Adipocyte (in vitro differentiated cells): Measurements from ENCODE around the gene CD79B.

Experiments
- DNase-seq: peaks from one replicate; pipeline ENCODE4 v3.0.0-alpha.2; 2015; ENCODE audit warnings: low read depth
- H3K27me3 ChIP-seq: replicated peaks from 2 replicates; pipeline ENCODE4 v1.7.0; 2013; ENCODE audit warnings: mild to moderate bottlenecking, low read length, moderate library complexity; ENCODE audit not compliant: control insufficient read depth, insufficient read depth
- H3K36me3 ChIP-seq: 2 replicates; pipeline ENCODE4 v1.7.0; 2013; ENCODE audit warnings: low read length, mild to moderate bottlenecking, moderate library complexity; ENCODE audit not compliant: control insufficient read depth, insufficient read depth, severe bottlenecking
- H3K4me1 ChIP-seq: 2 replicates; pipeline ENCODE4 v1.7.0; 2013; ENCODE audit warnings: mild to moderate bottlenecking, low read length, moderate library complexity; ENCODE audit not compliant: control insufficient read depth, insufficient read depth
- H3K4me3 ChIP-seq: 2 replicates; pipeline ENCODE4 v1.7.0; 2013; ENCODE audit warnings: mild to moderate bottlenecking, low read length, moderate library complexity
- H3K9ac ChIP-seq: 2 replicates; pipeline ENCODE4 v1.7.0; 2013; ENCODE audit warnings: mild to moderate bottlenecking, low read length, moderate library complexity
- H3K9me3 ChIP-seq: 2 replicates; pipeline ENCODE4 v1.7.0; 2013; ENCODE audit warnings: mild to moderate bottlenecking, low read length, moderate library complexity; ENCODE audit not compliant: control insufficient read depth

The CD79B gene

DNA sequence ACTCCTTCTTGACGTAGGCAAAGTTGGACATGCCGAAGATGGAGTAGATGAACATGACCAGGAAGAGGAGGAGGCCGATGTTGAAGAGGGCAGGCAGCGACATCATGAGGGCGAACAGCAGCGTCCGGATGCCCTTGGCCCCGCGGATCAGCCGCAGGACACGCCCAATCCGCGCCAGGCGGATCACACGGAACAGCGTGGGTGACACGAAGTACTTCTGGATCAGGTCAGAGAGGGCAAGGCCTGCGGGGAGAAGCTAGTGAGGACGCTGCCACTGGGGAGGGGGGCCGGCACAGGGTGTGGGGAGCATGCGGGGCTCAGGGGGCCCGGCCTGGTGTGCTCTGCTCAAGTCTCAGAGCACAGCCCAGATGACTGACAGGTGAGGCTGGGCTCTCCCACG lies 9.6 kb upstream of the CD79B start:
- peaks cover 9% of the 10 kb centered on the region for H3K36me3 ChIP-seq
- no peaks in the 10 kb centered on the region for H3K4me1 ChIP-seq
- H3K9me3 ChIP-seq, result no peaks in the 10 kb centered on the region
- peaks cover 28% of the 10 kb centered on the region for H3K27me3 ChIP-seq
- H3K4me3 ChIP-seq, result no peak overlapping the region
- no peak for DNase-seq
- H3K9ac ChIP-seq, result no peak overlapping the region

DNA sequence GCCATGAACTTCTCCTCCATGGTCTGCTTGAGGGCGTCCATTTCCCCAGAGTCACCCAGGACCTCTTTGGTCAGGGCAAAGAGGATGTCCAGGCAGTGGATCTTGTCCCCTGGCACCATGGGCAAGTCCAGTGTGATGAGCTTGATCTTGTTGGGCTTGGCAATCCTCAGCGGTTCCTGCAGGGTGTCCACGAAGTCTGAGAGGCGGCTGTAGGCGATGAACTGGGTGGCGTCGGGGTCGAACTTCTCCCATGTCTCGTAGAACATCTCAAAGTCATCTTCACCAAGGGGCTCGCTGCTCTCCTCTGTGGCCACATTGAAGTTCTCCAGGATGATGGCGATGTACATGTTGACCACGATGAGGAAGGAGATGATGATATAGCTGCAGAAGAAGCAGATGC lies 9.0 kb upstream of the CD79B start:
- Histone ChIP-seq H3K4me1 (no peaks in the 10 kb centered on the region), H3K36me3 (peaks cover 9% of the 10 kb centered on the region), H3K4me3 (no peak overlapping the region), H3K27me3 (peaks cover 28% of the 10 kb centered on the region), H3K9ac (no peak overlapping the region), H3K9me3 (no peaks in the 10 kb centered on the region)
- DNase-seq, result no peak

DNA sequence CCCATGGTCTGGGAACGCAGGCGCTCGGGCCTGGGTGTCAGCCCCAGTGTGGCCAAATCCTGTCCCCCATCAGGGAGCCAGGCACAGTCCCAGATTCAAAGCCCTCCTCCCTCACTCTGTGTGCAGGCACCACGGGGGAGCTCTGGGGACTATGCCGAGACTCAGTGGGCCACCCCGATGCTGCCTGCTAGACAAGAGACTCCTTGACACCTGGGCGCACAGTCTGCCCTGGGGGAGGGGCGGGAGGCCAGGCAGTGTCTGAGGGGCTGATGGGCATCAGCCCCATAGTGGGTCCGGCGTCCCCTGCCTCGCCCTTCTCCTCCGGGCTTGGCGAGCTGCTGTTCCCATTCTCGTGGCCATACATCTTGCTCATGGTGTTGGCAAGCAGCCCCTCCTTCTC lies 8.5 kb upstream of the CD79B start:
- Histone ChIP-seq H3K27me3 (peaks cover 28% of the 10 kb centered on the region), H3K36me3 (peaks cover 9% of the 10 kb centered on the region), H3K4me3 (no peak overlapping the region), H3K4me1 (no peaks in the 10 kb centered on the region), H3K9me3 (no peaks in the 10 kb centered on the region), H3K9ac (no peak overlapping the region)
- no peak for DNase-seq

DNA sequence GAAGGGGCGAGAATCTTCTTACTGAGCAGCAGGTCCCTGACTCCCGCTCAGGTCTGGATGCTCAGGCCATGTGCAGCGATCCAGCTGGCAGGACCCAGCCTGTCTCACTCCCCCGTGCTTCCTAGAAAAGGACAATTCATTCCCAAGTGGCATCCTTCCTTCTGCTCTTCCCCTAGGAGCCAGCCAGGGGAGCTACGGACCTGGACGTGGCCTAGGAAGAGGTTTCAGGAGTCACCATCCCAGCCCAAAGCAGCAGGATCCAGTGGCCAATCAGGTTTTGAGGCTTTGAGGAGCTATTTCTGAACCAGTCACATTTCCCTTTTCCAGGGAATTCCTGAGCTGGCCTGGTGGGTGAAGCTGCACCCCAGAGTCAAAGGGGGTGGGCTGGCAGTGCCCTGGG lies 7.8 kb upstream of the CD79B start:
- peaks cover 28% of the 10 kb centered on the region for H3K27me3 ChIP-seq
- H3K36me3 ChIP-seq, result peaks cover 9% of the 10 kb centered on the region
- H3K9ac ChIP-seq, result no peak overlapping the region
- no peaks in the 10 kb centered on the region for H3K4me1 ChIP-seq
- no peaks in the 10 kb centered on the region for H3K9me3 ChIP-seq
- no peak for DNase-seq
- no peak overlapping the region for H3K4me3 ChIP-seq

DNA sequence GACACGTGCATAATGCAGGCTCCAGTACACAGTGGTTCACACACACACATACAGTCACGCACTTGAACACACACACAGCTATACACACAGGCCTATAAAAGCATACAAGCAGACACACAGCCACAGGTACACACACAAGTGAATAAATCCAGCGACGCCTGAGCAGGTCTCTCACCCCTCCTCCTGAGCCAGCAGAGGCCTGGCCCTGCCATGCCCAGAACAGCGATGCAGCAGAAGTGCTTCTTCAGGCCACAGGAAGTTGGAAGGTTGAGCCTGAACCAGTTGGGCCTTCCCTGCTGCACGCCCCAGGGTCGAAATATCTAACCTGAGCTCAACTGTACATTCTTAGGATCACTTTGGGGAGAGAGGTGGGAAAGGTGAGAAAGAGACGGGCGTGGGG lies 7.3 kb upstream of the CD79B start:
- Histone ChIP-seq H3K4me1 (no peaks in the 10 kb centered on the region), H3K27me3 (peaks cover 24% of the 10 kb centered on the region), H3K4me3 (no peak overlapping the region), H3K36me3 (peaks cover 9% of the 10 kb centered on the region), H3K9me3 (no peaks in the 10 kb centered on the region), H3K9ac (no peak overlapping the region)
- no peak for DNase-seq

DNA sequence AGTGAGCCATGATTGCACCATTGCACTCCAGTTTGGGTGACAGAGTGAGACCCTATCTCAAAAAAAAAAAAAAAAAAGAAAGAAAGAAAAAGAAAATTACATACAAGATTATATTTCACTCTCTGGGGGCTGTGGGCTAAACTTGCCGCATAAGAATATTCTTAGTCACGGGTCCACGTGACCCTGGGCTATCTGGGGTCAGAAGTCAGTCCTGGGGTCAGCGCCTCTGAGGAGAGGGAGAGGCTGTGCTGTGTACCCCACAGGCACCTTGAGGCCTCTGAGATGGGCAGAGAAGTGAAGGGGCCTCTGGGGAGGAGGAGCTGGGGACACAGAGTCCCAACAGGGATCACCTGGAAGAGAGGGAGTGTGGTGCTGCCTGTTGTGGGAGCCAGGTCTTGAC lies 5.8 kb upstream of the CD79B start:
- Histone ChIP-seq H3K27me3 (peaks cover 19% of the 10 kb centered on the region), H3K4me3 (no peak overlapping the region), H3K9me3 (no peaks in the 10 kb centered on the region), H3K4me1 (no peaks in the 10 kb centered on the region), H3K36me3 (peaks cover 9% of the 10 kb centered on the region), H3K9ac (no peak overlapping the region)
- DNase-seq, result no peak

DNA sequence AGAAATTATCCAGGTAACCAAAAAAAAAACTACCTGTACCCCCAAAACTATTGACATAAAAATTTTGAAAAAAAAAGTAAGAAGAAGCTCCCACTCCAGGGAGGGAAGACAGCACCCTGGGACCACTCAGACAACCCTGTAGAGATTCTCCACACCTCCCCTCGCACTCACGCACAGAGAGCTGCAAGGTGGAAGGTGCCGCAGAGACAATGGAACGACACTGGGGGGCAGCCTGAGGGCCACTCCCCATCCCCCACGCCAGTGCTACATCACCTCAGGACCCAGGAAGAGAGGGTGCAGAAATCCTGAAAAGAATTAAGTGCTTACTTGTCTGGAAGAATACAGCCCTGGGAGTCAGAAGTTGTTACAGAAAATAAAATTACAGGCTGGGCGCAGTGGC lies 5.2 kb upstream of the CD79B start:
- no peak overlapping the region for H3K9ac ChIP-seq
- no peak overlapping the region for H3K4me3 ChIP-seq
- H3K4me1 ChIP-seq, result no peaks in the 10 kb centered on the region
- H3K9me3 ChIP-seq, result no peaks in the 10 kb centered on the region
- H3K27me3 ChIP-seq, result peaks cover 20% of the 10 kb centered on the region
- peaks cover 4% of the 10 kb centered on the region for H3K36me3 ChIP-seq
- no peak for DNase-seq

DNA sequence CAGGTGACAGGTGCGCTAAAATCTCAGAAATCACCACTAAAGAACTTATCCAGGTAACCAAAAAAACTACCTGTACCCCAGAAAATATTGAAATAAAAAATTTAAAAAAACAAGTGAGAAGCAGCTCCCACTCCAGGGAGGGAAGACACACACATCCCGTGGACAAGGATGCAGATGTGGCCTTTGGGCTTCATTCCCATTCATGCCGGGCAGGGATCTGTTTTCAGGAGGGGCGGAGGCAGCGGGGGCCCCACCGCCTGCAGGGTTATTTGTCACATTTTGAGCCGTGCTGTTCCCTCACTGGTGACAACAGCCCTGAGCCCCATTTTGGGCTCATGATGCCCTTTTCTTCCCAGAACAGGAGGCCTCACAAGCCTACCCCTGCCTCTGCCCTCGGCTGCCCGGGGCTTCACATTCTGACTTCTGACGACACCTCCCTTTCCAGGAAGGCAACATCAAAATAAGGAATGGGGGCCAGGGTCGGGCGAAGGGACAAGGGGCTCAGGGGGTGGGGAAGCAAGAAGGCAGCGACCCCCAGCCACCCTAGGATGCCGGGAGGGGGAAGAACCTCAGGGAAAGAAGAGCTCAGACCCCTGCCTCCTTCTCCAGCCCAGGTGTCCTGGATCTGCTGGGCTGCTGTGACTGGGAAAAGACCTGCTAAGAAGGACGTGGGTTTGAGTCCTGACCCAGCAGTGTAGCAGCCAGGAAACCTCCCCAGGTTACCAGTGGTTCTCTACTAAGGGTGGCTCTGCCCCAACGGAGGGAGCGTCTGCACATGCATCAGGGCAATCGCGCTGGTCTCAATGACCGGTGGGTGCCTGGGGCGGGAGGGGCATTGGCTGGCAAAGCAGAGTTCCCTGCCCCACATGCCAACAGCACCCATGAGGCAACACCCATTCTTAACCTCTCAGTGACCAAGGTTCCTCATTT lies 2.3 kb upstream of the CD79B start:
- Histone ChIP-seq H3K36me3 (no peaks in the 10 kb centered on the region), H3K9me3 (no peaks in the 10 kb centered on the region), H3K4me1 (no peaks in the 10 kb centered on the region), H3K27me3 (peaks cover 17% of the 10 kb centered on the region), H3K9ac (no peak overlapping the region), H3K4me3 (no peak overlapping the region)
- no peak for DNase-seq

DNA sequence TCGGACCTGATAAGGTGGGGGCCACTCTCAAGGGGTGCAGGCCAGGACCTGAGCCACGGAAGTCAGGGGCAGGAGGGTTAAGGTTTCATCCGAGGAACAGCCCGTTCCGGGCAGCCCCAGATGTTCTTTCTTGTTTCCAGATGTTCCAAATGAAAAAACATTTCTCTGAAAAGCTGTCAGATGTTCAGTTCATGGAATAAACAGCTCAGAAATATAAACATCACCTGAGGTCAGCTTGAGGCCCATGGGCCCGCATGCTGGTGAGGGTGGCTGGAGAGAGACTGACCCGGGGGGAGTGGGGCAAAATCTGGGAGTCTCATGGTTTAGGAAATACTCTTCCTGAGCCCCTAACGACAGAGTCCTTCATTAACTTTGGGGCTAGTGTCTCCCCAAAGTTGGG lies 1.5 kb upstream of the CD79B start:
- DNase-seq, result no peak
- peaks cover 14% of the 10 kb centered on the region for H3K27me3 ChIP-seq
- H3K36me3 ChIP-seq, result no peaks in the 10 kb centered on the region
- no peak overlapping the region for H3K4me3 ChIP-seq
- H3K4me1 ChIP-seq, result no peaks in the 10 kb centered on the region
- no peaks in the 10 kb centered on the region for H3K9me3 ChIP-seq
- no peak overlapping the region for H3K9ac ChIP-seq

DNA sequence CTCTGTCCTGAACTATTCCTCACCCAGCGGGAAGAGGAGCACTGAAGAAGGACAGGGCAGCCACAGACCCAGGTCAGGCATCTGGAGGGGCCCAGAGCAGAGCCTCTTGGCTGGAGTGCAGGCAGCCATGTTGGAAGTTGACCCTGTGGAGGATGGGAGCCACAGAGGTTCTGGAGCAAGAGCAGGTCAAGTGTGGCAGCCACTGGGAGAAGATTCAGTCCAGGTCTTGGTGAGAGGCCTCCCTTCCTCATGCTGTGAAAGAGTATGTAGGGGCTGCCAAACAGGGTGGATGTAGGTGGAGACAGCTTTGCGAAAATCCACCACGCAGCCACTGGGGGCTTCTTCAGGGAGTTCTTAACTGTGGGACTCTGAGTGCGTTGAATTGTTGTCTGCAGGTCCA lies 590 bp upstream of the CD79B start:
- Histone ChIP-seq H3K4me1 (no peaks in the 10 kb centered on the region), H3K4me3 (no peak overlapping the region), H3K36me3 (no peaks in the 10 kb centered on the region), H3K9me3 (no peaks in the 10 kb centered on the region), H3K9ac (no peak overlapping the region), H3K27me3 (peaks cover 19% of the 10 kb centered on the region)
- no peak for DNase-seq

DNA sequence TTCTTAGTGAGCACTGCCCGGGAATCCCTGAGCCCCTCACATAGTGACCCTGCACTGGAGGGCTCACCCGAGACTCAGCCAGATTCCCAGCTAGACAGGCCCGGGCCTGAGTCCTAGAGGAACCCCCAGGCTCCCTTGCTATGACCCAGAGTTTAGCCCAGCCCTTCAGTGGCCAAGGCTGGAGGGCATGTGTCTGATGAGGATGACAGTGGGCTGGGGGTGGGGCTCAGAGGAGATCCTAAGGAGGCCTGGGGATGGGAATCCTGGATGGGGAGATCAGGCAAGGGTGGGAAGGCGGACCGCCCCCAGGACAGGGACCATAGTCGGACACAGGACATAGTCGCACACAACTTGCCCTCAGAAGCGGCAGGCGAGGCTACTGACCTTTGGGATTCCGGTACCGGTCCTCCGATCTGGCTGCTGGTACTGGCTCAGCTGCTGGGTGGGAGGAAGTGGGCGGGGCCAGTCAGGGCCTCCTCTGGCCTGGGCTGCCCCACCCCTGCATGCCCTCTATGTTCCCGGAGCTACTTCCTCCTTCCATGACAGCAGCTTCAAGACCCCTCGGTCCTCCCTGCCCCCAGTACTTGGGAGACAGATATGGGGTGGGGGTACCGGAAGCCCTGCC lies 1.1 kb downstream of the CD79B start:
- Histone ChIP-seq H3K27me3 (peaks cover 11% of the 10 kb centered on the region), H3K36me3 (no peaks in the 10 kb centered on the region), H3K4me3 (no peak overlapping the region), H3K9me3 (no peaks in the 10 kb centered on the region), H3K4me1 (no peaks in the 10 kb centered on the region), H3K9ac (no peak overlapping the region)
- DNase-seq, result no peak
